Effector CD8-positive, alpha-beta T cell (primary cell): Measurements from ENCODE around the gene SMC6.

ENCODE experiments used
- DNase-seq: peaks from one replicate; lab custom pipeline; 2025; lab: John Stamatoyannopoulos, UW

Gene SMC6

DNA sequence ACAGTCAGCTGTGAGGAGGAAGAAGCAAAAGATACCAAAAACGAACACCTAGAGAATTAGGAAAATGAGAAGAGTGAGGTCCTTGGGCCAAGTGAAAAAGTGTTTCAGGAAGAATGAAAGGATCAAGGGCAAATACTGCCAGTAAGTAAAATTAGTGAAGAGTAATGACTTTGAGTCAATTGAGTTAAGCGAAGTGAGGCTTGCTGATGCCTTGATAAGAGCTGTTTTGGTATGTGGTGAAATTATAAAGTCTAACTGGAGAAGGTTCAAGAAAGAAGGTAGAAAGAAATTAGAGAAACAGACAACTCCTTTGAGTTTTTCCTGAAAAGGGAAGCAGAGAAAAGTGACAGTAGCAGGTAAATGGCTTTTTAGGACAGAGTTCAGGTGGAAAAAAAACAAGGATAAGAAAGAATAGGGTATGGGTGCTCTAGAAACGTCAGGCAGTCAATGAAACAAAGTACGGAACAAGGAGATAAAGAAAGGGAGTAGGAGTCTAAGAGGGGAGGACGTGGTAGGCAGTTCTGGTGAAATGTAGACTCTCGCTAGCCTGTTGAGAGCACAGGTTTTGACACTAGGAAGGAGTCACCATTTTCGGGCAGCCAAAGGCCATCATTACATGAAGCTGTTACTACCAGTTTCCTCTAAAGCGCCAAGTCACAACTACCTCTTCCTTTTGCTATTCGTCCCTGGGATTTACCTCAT is 42.9 kb downstream of the SMC6 start:
- no peak for DNase-seq

DNA sequence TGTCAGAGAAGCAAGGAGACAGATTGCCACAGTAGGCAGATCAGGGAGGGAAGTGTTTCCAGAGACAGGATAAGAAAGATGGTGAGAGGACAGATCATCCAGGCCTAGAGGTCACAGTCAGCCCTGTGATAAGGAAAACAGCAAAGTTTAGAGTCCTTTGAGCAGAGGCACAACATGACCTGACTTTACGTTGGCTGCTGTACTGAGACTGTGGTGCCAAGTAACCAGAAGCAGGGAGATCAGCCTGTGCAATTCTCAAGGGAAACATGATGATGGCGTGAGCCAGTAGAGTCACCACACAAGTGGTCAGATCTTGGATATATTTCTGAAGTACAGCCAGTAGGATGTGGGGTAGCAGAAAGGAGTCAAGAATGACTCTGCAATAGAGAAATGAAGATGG is 43.7 kb downstream of the SMC6 start:
- no peak for DNase-seq

DNA sequence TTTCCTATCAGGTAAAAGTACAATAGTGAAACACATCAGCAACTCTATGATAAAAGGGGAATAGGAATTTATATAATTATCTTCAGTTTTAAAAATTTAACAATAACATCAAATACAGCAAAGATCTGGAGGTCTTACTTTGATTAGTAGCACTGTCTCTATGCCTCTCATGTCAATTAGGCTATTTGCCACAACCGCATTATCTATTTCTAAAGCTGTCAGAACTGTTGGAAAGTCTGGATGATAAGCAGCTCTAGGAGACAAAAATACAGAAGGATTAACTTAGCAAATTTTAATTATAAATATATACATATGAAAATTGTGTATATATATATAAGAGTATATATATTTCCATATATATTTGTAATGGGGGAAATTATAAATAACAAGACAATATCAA is 45.1 kb downstream of the SMC6 start:
- DNase-seq, result no peak

DNA sequence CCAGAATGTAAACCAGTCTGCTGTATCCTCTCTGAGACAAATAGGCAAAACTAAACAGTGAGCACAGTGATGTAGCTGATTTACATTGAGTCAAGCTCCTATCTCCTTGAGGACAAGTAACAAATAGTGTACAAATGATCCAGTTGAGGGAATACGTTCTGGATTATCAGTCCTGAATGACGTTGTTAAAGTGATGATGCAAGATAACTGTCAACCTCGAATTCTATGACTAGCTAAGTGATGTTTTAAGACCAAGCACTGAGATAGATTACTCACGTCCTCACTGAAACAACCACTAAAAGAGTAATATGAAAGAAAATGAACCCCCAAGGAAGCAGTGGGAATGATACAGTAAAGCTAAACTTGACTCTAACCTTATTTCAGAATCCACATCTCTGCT is 46.8 kb downstream of the SMC6 start:
- DNase-seq, result no peak

DNA sequence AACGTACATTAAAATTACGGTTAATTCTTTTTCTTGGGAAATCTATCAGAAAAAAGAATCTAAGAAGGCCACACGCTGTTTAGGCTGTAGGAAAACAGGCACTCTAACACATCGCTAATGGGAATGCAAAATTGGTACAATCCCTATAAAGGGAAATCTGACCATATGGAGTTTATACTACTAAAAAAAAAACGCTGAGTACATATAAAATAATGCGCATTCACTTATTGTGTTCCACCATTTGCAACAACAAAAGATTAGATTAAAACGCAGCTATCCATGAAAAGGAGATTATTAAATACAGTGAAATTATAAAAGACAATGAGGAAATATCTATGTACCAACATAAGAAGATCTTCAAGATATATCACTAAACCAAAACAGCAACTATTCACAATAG is 62.8 kb downstream of the SMC6 start:
- no peak for DNase-seq

DNA sequence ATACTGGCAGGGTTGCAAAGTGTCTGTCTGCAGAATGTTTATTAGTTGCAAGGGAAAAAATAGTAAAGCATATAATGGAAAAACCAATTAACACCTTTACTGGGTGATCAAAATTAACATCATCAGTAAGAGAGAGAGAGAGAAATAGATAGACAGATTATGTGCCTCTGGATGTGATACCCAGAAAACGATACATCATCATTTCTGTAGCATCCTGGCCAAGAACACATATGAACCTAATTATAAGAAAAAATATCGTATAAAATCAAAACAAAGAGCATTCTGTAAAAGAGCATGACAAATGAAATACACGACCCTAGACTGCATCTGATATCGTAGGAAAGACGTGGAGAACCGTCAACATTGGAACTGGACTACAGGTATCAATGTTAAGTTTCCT is 64.6 kb downstream of the SMC6 start:
- no peak for DNase-seq

DNA sequence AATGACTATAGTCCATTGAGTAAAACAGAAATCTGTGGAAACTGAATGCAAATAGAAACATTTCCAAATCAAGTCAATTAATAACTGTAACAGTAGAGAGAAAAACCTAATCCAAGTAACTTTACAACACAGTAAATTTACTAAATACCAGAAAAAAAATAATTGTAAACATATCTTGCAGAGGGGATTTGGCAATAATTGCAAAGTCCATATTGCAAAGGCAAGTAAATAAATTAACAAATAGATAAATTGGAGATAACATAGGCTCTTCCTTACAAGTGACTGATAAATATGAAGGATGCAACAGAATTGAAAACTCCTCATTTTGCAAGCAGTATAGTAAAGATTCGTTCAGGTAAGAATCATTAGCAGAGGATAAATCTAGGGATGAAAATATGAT is 65.0 kb downstream of the SMC6 start:
- DNase-seq, result no peak

DNA sequence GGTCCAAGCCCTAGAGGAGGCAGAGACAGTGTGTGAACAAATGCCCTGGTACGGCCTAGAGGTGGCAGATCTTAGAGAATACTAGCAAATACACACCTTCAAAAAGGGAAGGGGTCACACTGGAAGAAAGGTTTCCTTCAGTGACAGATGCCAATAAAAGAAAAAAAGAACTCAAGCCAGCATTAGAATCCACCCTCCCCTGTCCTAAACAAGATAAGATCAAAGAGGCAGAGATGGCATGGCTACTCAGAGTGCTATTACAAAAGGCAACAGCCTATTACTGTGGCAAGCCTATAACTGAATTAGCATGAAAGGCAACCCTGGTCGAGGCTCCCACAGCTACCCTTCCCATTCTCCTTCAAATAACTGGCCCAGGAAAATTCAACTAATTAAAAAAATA is 69.6 kb downstream of the SMC6 start:
- DNase-seq, result no peak

DNA sequence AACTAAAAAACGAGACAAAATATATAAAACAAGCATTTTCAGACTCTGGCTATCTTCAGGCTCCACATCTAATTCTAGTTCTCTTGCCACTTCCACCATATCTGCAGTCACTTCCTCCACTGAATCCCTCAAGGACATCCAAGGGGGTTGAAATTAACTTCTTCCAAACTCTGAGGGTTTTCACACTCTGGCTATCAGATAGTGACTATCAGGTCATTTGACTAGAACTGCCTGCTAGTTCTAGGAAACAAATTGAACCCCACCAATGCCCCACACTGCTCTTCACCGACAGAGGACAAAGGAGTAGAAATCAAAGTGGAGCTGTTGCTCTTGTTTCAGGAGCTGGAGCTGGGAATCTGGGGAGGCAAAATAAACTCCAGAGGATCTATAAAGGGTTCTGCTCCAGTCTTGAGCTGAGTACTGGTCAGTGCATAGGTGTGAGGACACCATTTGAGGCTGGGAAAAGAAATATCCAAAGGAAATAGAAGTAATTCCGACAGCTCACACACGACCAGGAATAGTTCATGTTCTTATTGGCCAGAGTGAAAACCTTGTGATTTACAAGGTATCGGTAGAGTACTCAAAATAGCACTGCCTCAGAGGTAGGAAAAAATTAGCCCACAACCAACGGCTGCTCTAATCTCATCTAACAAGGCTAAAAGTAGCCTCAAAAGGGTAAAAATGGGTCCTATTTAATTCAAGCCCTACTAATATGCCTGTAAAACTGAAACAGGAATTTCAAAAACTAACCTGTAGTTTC is 71.3 kb downstream of the SMC6 start:
- DNase-seq, result no peak

DNA sequence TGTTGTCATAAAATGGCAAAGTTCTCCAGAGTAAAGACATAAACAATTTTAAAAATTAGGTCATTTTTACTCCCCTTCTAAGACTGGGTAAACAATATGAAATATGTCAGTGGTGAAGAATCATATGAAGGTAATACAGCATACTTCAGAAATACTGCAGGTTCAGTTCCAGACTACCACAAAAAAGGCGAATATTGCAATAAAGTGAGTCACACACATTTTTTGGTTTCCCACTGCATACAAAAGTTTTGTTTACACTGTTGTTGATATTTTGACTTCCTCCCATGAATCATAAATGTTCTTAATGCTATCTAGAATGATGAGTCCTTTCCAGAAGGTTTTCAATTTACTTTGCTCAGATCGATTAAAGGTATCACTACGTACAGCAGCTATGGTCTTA is 73.5 kb downstream of the SMC6 start:
- DNase-seq, result no peak

DNA sequence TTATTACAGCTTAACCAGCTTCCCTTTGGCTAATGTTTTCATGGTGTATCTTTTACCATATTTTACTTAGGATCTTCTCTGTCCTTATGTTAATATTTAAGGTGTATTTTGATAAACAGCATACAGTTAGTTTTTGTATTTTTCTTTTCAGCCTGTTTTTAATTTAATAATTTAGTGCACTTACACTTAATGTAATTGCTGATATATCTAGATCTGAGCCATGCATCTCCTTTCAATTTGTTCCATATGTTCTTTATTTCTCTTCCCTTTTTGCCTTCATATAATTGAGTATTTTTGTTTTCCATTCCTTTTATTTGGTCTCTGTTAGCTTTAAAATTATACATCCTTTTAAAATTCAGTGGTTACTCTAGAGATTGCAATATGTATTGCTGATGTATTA is 78.8 kb downstream of the SMC6 start:
- no peak for DNase-seq

DNA sequence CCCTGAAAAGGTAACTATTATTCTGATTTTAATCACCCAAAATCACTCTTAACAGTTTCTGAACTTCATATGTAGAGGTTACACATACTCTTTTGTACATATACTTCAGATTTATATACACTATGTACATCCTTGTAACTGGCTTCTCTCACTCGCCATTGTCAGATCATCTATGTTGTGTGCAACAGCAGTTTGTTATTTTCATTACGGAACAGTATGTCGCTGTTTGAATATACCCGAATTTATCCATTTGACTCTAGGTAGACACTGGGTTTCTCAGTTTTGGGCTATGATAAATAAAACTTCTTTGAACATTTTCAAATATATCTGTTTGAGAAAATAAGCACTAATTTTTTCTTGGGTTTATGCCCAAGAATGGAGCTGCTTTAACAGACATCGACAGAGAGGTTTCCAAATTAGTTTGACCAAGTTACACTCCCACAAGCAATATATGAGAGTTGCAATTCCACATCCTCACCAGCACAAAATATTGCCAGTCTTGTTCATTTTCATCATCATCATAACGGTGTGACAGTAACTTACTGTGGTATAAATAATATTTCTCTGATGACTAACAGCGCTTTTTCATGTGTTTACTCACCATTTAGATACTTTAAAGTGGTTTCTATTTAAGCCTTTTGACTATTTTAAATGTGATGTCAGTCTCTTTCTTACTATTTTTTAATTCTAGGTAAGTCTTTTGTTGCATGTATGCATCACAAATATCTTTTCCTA is 80.9 kb downstream of the SMC6 start:
- no peak for DNase-seq

DNA sequence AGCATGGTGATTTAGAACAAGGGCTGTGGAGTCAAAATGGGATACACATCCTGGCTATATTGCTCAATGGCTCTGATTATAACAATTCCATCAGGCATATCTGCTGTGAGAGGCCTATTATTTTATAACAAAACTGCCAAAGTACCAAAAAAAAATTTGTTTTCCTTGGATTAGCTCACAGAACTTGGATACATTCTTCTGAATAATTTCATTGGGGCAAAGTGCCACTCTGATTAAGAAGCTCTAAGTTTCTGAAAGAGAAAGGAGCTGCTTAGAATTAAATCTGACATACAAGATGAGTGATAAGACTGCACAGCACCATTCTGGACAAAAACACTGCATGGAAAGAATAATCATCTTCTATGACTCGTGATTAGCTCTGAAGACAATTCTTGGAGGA is 85.7 kb downstream of the SMC6 start:
- no peak for DNase-seq

DNA sequence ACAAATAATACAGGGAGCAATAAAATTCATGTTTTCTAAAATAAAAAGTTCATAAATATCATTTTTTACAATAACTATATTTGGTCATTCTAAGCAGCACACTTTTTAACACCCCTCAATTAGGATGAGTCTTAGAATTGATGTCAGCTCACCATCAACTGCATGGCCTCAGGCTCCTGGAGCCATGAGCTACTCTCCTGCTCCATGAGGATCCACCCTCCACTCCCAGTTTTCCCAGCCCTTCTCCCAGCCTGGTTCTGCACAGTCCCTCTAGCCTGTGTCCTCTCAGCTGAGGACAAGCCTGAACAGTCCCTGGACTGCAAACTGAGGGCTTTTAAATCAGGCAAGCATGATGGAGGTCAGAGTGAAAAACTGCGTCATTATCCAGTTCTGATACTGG is 89.1 kb downstream of the SMC6 start:
- no peak for DNase-seq

DNA sequence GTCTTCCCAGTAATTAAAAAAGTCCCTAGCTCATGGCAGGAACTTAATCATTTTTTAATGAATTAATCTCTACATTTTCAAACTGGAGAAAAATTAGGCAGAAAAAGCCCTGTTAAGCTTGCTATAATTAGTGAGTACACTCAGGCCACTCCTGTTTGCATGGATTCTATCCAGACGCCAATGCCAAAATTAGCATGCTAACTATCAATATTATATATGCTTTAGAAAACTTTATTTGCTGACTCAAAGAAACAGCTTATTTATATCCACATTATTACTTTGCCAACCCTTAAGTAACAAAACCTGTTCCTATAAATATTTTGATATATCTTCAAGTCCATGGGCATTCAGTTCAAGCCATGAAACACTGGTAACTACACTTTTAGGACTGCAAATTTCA is 90.9 kb downstream of the SMC6 start:
- DNase-seq, result no peak

DNA sequence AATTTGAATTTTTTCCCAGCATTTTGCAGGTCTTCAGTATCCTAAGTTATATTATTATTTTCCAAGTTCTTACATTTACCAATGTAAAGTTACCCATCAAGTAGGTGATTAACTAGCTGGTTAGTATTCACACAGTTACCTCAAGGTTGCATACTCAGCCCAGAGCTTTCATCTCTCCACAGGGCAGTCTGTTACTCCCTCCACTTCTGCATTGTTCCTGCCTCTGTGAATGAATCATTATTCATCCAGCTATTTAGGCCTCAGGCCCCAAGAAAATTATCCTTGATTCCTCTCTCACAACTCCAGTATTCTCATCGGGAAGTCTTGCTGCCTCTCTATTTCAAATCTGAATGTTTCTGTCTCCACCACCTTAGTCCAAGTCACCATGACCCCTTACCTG is 92.2 kb downstream of the SMC6 start:
- DNase-seq, result no peak

DNA sequence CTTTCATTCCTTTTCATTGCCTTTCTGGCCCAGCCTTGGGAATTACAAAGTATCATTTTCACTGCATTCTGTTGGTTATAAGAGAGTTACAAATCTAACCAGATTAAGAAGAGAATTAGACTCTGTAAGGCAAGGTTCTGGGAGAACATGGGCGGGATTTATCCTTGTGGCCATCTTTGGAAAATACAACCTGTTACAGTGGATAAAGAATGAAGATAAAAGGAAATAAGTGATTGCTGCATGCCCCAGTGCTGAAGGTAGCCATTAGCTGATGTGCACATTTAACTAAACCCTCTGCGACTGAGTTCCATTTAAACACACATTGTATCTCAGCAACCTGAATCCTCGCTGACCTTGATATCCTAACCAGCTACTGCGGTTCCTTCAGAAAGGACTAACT is 93.4 kb downstream of the SMC6 start:
- no peak for DNase-seq

DNA sequence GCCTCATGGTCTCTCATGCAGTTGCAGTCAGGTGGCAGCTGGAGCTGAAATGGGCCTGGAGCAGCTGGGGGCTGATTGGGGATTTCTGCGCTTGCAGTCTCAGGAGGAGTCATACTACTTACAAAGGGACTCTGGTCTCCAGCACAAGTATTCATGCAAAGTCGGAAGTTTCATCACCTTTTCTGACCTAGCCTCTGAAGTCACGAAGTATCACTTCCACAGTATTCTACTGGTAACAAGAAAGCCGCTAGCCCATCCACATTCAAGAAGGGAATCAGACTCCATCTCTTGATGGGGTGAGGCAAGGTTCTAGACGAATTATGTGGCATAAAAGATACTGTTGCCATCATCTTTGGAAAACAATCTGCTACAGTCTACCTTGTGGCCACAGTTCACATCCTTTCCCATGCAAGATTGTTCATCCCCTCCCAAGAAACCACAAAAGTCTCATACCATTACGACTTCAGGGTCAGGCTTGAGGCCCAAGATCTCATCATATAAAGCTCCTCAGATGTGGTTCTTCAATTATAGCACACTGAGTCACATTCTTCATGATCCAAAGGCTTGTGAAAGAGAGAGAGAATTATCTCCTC is 95.3 kb downstream of the SMC6 start:
- DNase-seq, result no peak

DNA sequence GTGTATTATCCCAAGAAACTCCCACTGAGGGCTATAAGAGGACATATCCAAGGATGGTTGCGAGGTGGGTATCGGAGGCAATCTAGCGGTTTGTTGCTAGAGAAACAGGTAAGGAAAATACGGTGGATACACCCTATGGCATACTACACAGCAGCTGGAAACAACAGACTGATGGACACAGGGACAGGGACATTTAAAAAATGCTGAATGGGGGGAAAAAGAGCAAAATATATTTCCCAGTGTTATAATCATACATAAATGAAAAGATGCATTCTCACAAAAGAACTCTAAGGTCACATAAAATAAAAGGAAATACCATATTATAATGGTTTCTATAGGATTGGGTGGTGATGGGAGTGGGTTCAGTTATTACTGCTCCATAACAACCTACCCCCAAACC is 95.9 kb downstream of the SMC6 start:
- DNase-seq, result no peak

DNA sequence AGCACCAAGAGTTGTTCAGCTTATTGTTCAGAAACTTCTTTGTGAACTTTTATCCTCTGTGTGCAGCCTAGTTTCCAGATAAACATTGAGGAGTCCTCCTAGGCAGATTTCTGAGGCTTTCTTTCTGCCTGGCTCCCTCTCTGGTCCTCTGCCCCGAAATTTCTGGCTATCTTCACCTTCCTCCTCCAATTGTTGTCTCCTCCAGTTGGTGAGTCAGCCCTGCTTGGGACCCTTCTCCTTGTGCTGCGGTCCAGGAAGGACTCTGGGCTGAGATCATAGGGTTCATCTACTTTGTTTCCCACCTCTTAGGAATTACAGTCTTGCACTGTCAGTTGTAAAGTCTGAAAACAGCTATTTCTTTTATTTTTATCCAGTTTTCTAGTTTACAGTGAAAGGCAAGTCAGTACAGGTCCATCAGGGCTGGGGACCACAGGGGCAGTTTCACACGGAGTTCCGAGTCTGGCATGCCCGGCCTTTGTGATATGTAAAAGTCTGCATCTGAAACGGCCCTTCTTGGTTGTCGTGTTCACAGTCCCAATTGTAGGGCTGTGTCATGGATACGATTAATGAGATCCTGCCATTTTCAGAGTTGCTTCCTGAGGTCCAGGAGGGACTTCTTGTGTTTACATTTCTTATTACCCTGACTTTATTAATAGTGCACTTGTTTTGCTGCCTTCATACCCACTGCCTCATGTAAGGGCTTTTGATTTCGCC is 100.8 kb downstream of the SMC6 start:
- no peak for DNase-seq

DNA sequence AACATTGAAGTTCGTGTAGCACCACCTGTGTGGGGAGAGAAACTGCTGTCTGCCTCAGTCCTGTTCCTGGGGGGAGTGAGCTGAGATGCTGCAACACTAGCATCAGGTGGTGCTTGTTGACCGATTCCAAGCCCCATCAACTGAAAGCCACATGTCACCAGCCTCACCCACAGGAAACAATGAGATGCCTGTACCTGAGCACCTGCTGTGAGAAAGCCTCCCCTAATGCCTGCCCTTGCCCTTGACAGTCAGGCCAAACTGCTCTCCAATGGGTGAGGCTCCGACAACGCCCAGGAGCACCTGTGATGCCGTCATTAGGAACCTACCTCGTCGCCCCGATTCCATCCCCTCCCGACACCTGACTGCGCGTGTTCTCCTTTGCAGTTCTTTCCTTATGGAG is 104.6 kb downstream of the SMC6 start:
- no peak for DNase-seq

DNA sequence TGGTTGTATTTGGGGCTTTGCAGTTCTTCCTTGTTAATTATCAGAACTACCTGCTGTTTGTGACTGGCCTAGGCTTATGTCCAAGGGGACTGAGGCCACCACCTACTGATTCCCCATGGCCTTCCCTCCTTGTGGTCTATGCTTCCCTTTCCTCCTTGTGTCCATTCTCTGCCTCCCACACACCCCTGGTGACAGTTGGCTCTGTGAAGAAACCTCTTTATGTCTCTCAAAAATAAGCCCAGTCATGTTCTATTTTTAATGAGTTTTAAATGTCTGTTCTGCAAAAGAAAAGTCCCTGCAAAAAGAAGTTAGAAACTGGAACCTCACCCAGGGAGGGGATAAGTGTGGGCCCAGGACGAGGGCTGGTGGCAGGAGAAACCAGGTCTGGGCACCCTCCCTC is 105.0 kb downstream of the SMC6 start:
- DNase-seq, result no peak
